DOHH2 (cell line): Measurements from ENCODE around the gene TNNC2.

Experiments used
- CTCF ChIP-seq: fragments of 200-600 bp; sonication (generic); IDR thresholded peaks from one replicate; pipeline ENCODE4 v1.5.1; 2014; ENCODE audit warnings: antibody characterized with exemption, mild to moderate bottlenecking, low read depth, low read length; ENCODE audit not compliant: poor library complexity, severe bottlenecking
- EZH2phosphoT487 ChIP-seq: fragments of 200-600 bp; sonication (generic); IDR thresholded peaks from 2 replicates; pipeline ENCODE4 v1.6.1; 2017; ENCODE audit warnings: borderline replicate concordance, mild to moderate bottlenecking, antibody characterized with exemption, low read length, moderate library complexity, mixed read lengths

GRCh38 chr20:45792317-45793118, 34.6 kb downstream of the TNNC2 start:
- TF ChIP-seq CTCF: no peak
- TF ChIP-seq EZH2phosphoT487: no peak
